Hippocampal formation (tissue), 2 donors: ENCODE measurements around the gene CADM4.
A peak's percentile ranks its signal among the peaks of the same experiment; 100 is the strongest.
"Not testable (repeated sequence)": the region's sequence is repeated elsewhere in the genome, so short reads cannot be mapped to it uniquely, and the experiment has no call there.

Experiments
- DNase-seq, 2 donors: peaks; one replicate each; lab custom pipeline; 2025; lab: John Stamatoyannopoulos, UW

Gene CADM4

GRCh38 chr19:43639519-43640423 lies at the start of gene CADM4:
Gene CADM4, minus strand, starts transcription at chr19:43639850. Its CDS starts 60 bp downstream, at chr19:43639790.
- DNase-seq: peak in 1 of 2 donors; percentile 40

- DNase-seq: no peak
Observed at GRCh38 chr19:43688059-43688701, 48.5 kb upstream of the CADM4 start.

DNA sequence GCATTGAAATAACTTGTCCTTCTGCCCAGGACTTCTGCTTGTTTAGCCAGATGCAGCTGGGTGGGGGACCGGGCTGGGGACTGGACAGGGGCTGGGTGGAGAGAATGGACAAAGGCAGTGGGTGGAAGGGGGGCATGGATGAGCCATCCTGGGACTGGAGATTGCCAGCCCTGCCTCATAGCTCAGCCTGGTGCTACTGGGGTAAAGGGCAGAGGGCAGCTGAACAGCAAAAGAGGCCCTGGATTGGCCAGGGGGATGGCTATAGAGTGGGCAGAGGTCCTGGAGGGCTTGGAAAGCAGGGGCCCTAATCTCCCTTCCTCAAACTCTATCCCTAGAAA lies 48.0 kb upstream of the CADM4 start:
- peak; percentile 22 to 42 for DNase-seq

DNA sequence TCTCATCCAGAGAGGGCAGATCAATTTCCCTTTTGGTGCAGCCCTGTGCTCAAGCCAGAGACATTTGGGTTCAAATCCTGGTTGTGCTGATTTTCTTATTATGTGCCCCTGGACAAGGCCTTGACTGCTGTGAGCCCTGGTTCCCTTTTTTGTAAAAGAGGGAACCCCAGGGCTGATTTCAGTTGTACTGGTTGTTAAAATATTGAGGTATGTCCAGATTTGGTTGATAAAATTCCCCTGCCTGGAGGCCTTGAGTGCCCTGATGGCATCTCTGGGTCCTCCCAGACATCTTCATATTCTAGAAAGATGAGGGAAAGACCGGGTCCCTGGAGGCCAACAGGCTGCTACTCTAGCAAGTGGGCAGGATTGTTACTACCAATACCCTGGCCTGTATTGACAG lies 44.7 kb upstream of the CADM4 start:
- no peak for DNase-seq

DNA sequence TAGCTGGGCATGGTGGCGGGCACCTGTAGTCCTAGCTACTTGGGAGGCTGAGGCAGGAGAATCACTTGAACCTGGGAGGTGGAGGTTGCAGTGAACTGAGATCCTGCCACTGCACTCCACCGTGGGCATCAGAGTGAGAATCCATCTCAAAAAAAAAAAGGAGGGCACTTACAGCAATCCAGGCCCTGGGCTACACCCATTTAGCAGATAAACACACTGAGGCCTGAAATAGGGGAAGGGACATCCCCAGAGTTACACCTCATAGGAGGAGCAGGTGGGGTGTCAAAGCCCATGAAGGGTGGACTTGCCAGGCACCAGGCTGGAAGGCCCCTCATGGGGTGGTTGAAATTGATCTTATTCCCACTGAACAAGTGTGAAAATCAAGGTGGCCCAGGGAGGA lies 44.3 kb upstream of the CADM4 start:
- DNase-seq: no peak

GRCh38 chr19:43682824-43683661 lies 43.4 kb upstream of the CADM4 start:
- DNase-seq: no peak

- DNase-seq: not testable (repeated sequence)
Observed at GRCh38 chr19:43682269-43682668, 42.6 kb upstream of the CADM4 start.

GRCh38 chr19:43681821-43682220 lies 42.2 kb upstream of the CADM4 start:
- DNase-seq: no peak

GRCh38 chr19:43678512-43679261 lies 39.0 kb upstream of the CADM4 start:
- no peak for DNase-seq

DNA sequence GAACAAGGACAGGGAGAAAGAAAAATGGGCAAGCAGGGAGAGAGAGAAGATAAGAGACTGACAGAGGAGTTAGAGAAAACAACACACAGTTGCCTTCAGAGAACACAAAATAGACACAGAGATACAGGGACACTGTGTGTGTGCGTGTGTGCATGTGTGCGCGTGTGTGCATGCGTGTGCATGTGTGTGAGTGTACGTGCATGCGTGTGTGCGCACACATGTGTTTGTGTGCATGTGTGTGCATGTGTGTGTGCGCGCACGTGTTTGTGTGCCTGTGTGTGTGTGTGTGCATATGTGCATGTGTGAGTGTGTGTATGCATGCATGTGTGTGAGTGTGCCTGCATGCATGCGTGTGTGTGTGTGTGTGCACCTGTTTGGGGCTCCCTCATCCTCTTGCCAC lies 36.3 kb upstream of the CADM4 start:
- DNase-seq: no peak

GRCh38 chr19:43675269-43675879 lies 35.7 kb upstream of the CADM4 start:
- DNase-seq: no peak

DNA sequence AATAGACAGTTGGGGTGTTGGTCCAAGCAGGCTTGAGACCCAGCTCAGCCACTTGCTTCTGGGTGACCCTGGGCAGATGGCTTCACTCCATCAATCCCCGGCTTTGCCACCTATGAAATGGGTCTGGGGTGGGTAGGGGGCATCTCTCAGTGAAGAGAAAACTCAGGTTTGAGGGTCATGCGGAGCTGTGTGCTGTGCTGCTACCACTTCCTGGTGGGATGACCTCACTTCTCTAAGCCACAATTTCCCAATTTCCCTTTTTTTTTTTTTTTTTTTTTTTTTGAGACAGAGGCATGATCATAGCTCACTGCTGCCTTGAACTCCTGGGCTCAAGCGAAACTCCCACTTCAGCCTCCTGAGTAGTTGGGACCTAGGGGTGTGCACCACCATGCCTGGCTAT lies 34.9 kb upstream of the CADM4 start:
- no peak for DNase-seq

- DNase-seq: no peak
Observed at GRCh38 chr19:43674183-43674582, 34.5 kb upstream of the CADM4 start.

DNA sequence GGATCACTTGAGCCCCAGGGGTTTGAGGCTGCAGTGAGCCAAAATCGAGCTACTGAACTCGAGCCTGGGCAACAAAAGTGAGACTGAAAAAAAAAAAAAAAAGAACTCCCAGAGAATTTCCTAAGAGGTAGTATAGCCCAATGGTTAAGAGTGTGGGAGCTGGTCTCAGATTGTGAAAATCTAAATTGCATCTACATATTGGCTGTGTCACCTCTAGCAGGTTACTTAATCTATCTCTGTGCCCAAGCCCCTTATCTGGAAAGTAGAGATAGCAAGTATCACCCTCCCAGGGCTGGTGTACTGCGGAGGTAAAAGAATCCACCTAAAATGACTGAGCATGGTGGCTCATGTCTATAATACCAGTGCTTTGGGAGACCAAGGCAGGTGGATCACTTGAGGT lies 34.0 kb upstream of the CADM4 start:
- DNase-seq: no peak

DNA sequence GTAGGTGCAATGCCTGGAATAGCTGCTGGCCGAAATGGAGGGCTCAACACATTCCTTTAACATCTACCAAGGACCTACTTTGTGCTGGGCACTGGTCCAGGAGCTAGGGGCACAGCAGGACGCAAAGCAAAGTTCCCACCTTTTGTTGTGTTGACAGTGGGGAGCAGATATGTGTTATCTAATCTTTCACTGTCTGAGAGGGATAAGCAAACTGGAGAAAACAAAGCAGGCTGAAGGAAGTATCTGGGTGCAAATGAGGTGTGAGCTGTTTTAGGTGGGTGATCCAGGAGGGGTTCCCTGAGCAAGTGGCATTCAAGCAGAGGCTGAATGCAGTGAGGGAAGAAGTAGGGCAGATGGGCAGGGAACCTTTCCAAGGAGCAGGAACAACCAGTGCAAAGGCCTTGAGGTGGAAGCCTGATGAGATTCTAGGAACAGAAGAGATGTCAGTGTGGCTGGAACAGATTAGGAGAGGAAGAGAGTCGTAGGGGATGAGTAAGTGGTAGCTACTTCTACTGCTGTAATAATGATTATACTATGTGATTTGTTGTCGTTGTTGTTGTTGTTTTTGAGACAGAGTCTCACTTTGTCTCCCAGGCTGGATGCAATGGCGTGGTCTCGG lies 32.5 kb upstream of the CADM4 start:
- no peak for DNase-seq

- peak; percentile 99 to 100 for DNase-seq
Observed at GRCh38 chr19:43668406-43669109, 28.9 kb upstream of the CADM4 start.

DNA sequence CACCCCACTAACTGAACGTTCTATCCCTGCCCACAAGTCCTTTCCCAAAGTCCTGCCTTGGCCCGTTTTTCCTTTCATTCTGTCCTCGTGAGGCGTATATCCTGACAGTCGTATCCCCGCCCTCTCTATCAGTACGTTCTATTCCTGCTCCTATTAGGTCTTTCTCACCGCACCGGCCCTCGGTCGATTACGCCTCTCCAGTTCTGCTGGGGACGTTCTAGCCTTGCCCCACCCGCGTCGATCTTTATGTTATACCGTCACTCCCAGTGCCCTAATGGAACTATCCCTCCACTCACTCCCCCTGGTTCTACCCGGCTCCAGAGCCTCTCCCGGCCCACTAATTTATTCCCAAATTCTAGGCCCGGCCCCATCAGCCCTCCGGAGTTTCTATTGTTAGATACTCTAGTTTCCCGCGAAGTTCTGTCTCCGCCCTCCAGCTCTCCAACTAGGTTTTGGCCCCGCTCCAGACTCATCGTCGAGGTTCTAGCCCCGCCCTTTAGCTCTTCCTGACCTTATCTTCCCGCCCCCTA lies 28.3 kb upstream of the CADM4 start:
- no peak for DNase-seq

- DNase-seq: no peak
Observed at GRCh38 chr19:43667126-43667875, 27.7 kb upstream of the CADM4 start.

GRCh38 chr19:43664018-43664417 lies 24.4 kb upstream of the CADM4 start:
- DNase-seq: no peak
